Measurements from ENCODE around the gene TAF6. TPM values are rescaled to one million over a fixed set of nuclear protein-coding genes. Genes with fewer than 3 reads are reported as not detected.
A peak's percentile ranks its signal among the peaks of the same experiment; 100 is the strongest.

TAF6 gene
- total and polyA plus RNA-seq, 12 donors: 23.5 to 43.3 (median 31.0) TPM

- 17 to 20% methylated on average over 19 of the region's 19 CpGs for WGBS, 2 donors
- H3K27ac ChIP-seq: peak overlapping the region; percentile 83 to 94 (median 89)
- H3K27me3 ChIP-seq: no peaks in the 10 kb centered on the region
- TF ChIP-seq CTCF (IDR thresholded peaks at IDR 0.05): no peak
- intact Hi-C loops (cut with DNase I): loop anchor here in 4 of 10 donors (1.0 to 10.0 kb wide), 3 partner anchors 19 to 205 kb away; partner anchors contain the start of genes AP4M1 (in 3 of the 4), MCM7 (in 3 of the 4) and TRIM4 (in 1 of the 4)
- H3K36me3 ChIP-seq: peaks cover 0 to 18% (median 0%) of the 10 kb centered on the region in 9 donors
- peak overlapping the region; percentile 51 to 86 (median 74) for H3K4me3 ChIP-seq
- ATAC-seq (peak; percentile 55 to 78 (median 74)), DNase-seq (peak; percentile 51 to 69)
- H3K9me3 ChIP-seq: no peaks in the 10 kb centered on the region
- H3K4me1 ChIP-seq: peaks cover 5 to 30% (median 17%) of the 10 kb centered on the region in 9 donors
These were observed 993 bp upstream of the TAF6 start for GRCh38 chr7:100119970-100120732.

GRCh38 chr7:100118388-100119071 lies 628 bp downstream of the TAF6 start:
- Histone ChIP-seq H3K27ac (peak overlapping the region in 9 of 10 donors; percentile 83 to 94 (median 87)), H3K27me3 (no peaks in the 10 kb centered on the region), H3K4me1 (peaks cover 5 to 21% (median 17%) of the 10 kb centered on the region in 9 donors), H3K36me3 (peaks cover 0 to 28% (median 0%) of the 10 kb centered on the region in 9 donors), H3K4me3 (peak overlapping the region; percentile 51 to 86 (median 74)), H3K9me3 (no peaks in the 10 kb centered on the region)
- 22 to 24% methylated on average over 18 of the region's 18 CpGs for WGBS, 2 donors
- no peak for TF ChIP-seq CTCF (IDR thresholded peaks at IDR 0.05)
- no peak for ATAC-seq
- intact Hi-C loops (cut with DNase I): loop anchor here in 3 of 10 donors (1.0 to 2.0 kb wide), 2 partner anchors 17 to 18 kb away; partner anchors contain the start of genes AP4M1 (in 3 of the 3) and MCM7 (in 3 of the 3)
- no peak for DNase-seq

- Histone ChIP-seq H3K4me1 (peaks cover under 1 to 12% (median 8%) of the 10 kb centered on the region in 9 donors), H3K27ac (no peak overlapping the region), H3K4me3 (no peak overlapping the region), H3K36me3 (peaks cover 0 to 53% (median 18%) of the 10 kb centered on the region in 9 donors), H3K27me3 (no peaks in the 10 kb centered on the region), H3K9me3 (no peaks in the 10 kb centered on the region)
- ATAC-seq (no peak), DNase-seq (no peak)
- 88 to 91% methylated on average over 7 of the region's 7 CpGs for WGBS, 2 donors
- intact Hi-C loops (cut with DNase I): no loop called here
- no peak for TF ChIP-seq CTCF (IDR thresholded peaks at IDR 0.05)
These were observed 4.1 kb downstream of the TAF6 start for GRCh38 chr7:100115026-100115425.

GRCh38 chr7:100111914-100112313 lies 7.2 kb downstream of the TAF6 start:
- Histone ChIP-seq H3K27ac (no peak overlapping the region), H3K27me3 (no peaks in the 10 kb centered on the region), H3K4me1 (no peaks in the 10 kb centered on the region), H3K36me3 (peaks cover 0 to 84% (median 23%) of the 10 kb centered on the region in 9 donors), H3K4me3 (no peak overlapping the region), H3K9me3 (no peaks in the 10 kb centered on the region)
- no peak for ATAC-seq
- no peak for DNase-seq
- WGBS, 2 donors: 86 to 90% methylated on average over 13 of the region's 13 CpGs
- intact Hi-C loops (cut with DNase I): no loop called here
- no peak for TF ChIP-seq CTCF (IDR thresholded peaks at IDR 0.05)

Data from heart right ventricle (tissue), 16 donors.